Lung (tissue), 12 donors: ENCODE results near the gene SULF2. TPM values are rescaled to one million over a fixed set of nuclear protein-coding genes. Genes with fewer than 3 reads are reported as not detected.

Experiments used
- ATAC-seq: fragments of 200-7000 bp; cut with Tn5 transposase; one replicate; pipeline ENCODE4 v1.9.1; 2020; ENCODE audit warnings: moderate number of reproducible peaks; ENCODE audit not compliant: insufficient read depth, low FRiP score
- DNase-seq, 3 donors: peaks; one replicate each; pipeline ENCODE4 v3.0.0-alpha.2; 2013 to 2017
- H3K27ac ChIP-seq, 2 donors: one replicate each; pipeline ENCODE4 v1.5.1; 2013; ENCODE audit warnings: mild to moderate bottlenecking in 2 of 2, moderate library complexity in 2 of 2, control low read depth in 1 of 2, inconsistent platforms in 1 of 2, low read depth in 1 of 2, low read length in 1 of 2
- H3K27me3 ChIP-seq, 3 donors: one replicate each; pipeline ENCODE4 v1.5.1; 2013; ENCODE audit warnings: low read length in 2 of 3; ENCODE audit not compliant: control insufficient read depth in 3 of 3, insufficient read depth in 3 of 3
- H3K36me3 ChIP-seq, 4 donors: one replicate each; pipeline ENCODE4 v1.5.1; 2013; ENCODE audit warnings: low read length in 4 of 4, mild to moderate bottlenecking in 1 of 4, moderate library complexity in 1 of 4; ENCODE audit not compliant: control insufficient read depth in 4 of 4, insufficient read depth in 4 of 4
- H3K4me1 ChIP-seq, 5 donors: one replicate each; pipeline ENCODE4 v1.5.1; 2013; ENCODE audit warnings: low read length in 5 of 5, mild to moderate bottlenecking in 2 of 5, moderate library complexity in 1 of 5; ENCODE audit not compliant: control insufficient read depth in 5 of 5, insufficient read depth in 5 of 5
- H3K4me3 ChIP-seq: one replicate; pipeline ENCODE4 v1.5.1; 2013; ENCODE audit warnings: mild to moderate bottlenecking, control low read depth, moderate library complexity
- H3K9ac ChIP-seq, 2 donors: one replicate each; pipeline ENCODE4 v1.5.1; 2013; ENCODE audit warnings: low read length in 2 of 2, control low read depth in 1 of 2; ENCODE audit not compliant: insufficient read depth in 1 of 2
- H3K9me3 ChIP-seq, 4 donors: one replicate each; pipeline ENCODE4 v1.5.1; 2013; ENCODE audit warnings: low read length in 3 of 4, mild to moderate bottlenecking in 1 of 4, moderate library complexity in 1 of 4; ENCODE audit not compliant: control insufficient read depth in 4 of 4, insufficient read depth in 3 of 4
- CTCF ChIP-seq: IDR thresholded peaks from 2 replicates; pipeline ENCODE4 v1.5.1; 2012; ENCODE audit warnings: mild to moderate bottlenecking; ENCODE audit errors: control extremely low read depth, extremely low read depth
- WGBS, 2 donors: extraction: QIAGEN DNeasy Blood & Tissue Kit; methylation state at CpG; one replicate each; pipeline ENCODE4 v1.1.7; 2013; 5-methylcytosine and 5-hydroxymethylcytosine counted together
- polyA plus RNA-seq, 2 donors: library from polyadenylated mRNA; stranded (reverse); fragments of 200-250 nt; gene quantifications; one replicate each; pipeline ENCODE4 v1.2.1, GENCODE V29; 2013
- total RNA-seq, 2 donors: library from RNA; depleted of rRNA in 1 of 2; stranded (reverse); fragments of >200 nt in 1 of 2; gene quantifications; one replicate each; pipeline ENCODE4 v1.2.1, GENCODE V29; 2014 to 2021
- donor health status: control.
- donor health status: control.
- donor health status: Bipolar disorder and iron deficiency.
- donor health status: healthy.
- donor health status: DM: yes; HTN: yes; CAD: no.

SULF2 gene
- total and polyA plus RNA-seq, 4 donors: 17.7 to 42.4 (median 23.6) TPM

- no peak for TF ChIP-seq CTCF
- no peaks in the 10 kb centered on the region for H3K9me3 ChIP-seq
- 91 to 94% methylated on average over 22 of the region's 22 CpGs for WGBS, 2 donors
- ATAC-seq (no peak), DNase-seq (no peak)
- no peaks in the 10 kb centered on the region for H3K36me3 ChIP-seq
- no peaks in the 10 kb centered on the region for H3K27me3 ChIP-seq
- no peak overlapping the region for H3K4me3 ChIP-seq
- no peak overlapping the region for H3K9ac ChIP-seq
- H3K4me1 ChIP-seq: no peaks in the 10 kb centered on the region
- H3K27ac ChIP-seq: no peak overlapping the region
Measured at GRCh38 chr20:47669927-47670890, 115.1 kb downstream of the SULF2 start.

- Histone ChIP-seq H3K27me3 (no peaks in the 10 kb centered on the region), H3K9ac (no peak overlapping the region), H3K4me3 (no peak overlapping the region), H3K9me3 (no peaks in the 10 kb centered on the region), H3K27ac (no peak overlapping the region), H3K4me1 (no peaks in the 10 kb centered on the region), H3K36me3 (no peaks in the 10 kb centered on the region)
- no peak for TF ChIP-seq CTCF
- 83 to 87% methylated on average over 4 of the region's 4 CpGs for WGBS, 2 donors
- DNase-seq (no peak), ATAC-seq (no peak)
Measured at GRCh38 chr20:47669489-47669888, 115.8 kb downstream of the SULF2 start.

GRCh38 chr20:47669152-47669425 lies 116.2 kb downstream of the SULF2 start:
- no peak overlapping the region for H3K27ac ChIP-seq
- no peak overlapping the region for H3K4me3 ChIP-seq
- ATAC-seq: no peak
- H3K9me3 ChIP-seq: no peaks in the 10 kb centered on the region
- 93 to 94% methylated on average over 8 of the region's 8 CpGs for WGBS, 2 donors
- H3K36me3 ChIP-seq: no peaks in the 10 kb centered on the region
- TF ChIP-seq CTCF: no peak
- DNase-seq: no peak
- H3K9ac ChIP-seq: no peak overlapping the region
- H3K4me1 ChIP-seq: no peaks in the 10 kb centered on the region
- H3K27me3 ChIP-seq: no peaks in the 10 kb centered on the region
